ENCODE data around the gene CCDC50.

CCDC50 gene

DNA sequence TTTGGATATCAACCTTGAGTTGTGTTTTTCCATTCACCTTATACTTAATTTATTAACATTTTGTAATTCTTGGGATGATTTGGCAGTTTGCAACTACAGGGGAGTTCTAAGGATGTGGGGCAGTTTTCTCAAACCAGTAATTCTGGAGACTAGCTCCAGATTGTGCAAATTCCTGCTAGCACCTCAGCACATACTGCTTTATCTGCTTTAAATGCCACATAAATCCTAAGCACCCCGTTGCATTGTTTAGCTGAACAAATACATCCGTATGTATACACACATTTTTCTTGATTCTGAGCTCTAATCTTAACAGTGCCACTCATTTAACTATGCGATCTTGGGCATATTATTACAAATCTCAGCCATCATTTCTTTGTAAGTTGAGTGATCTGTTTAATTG is 18.0 kb downstream of the CCDC50 start:
- no peak for DNase-seq (ENCODE audit: low read depth)

DNA sequence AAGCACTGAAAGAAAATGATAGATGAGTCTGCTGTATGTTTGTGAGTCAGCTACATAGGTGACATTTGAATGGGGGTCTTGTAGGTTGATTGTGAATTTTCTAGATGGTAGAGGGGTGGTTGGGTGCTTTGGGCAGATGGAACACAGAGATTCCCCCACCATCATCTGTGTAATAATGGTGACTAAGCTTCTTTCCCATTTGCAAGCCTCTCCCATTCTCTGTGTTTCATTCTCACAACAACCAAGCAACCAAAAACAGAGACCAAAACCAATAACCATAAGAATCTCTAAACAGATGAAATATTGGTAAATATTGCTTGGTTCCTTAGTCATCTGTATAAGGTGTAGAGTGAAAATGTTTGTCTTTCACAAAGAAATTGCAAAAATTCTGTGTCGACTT is 18.9 kb downstream of the CCDC50 start:
- no peak for DNase-seq (ENCODE audit: low read depth)

DNA sequence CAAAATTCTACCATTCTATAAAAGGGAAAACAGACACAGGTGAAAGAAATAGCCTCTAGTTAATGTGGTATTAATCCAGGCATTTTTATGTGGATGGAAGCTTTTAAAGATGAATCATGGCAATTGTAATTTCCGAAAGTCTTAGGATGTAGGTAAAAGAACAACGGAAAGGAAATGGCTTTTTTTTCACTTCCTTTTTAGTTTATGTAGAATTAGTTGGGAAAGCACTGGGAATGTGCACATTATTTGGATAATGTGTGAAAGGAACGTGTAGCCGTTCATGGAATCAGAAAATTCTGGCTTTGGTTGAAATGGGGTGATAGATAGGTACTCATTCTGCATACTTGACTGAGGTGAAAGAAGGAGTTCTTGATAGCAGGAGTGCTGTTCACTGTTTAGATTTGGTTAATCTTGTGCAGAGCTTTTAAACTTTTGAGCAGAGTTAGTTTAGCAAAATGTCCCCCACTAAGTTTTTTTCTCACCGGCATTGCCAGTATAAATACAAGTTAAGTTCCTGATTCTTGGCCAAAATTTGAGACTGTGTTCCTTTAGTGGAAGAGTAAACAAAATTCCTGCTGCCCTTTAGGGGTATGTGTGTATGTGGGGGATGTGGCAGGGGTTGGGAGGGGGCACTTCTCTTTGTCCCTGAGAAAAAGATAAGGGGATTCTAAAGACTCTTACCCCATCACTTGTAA is 21.3 kb downstream of the CCDC50 start:
- DNase-seq (ENCODE audit: low read depth): no peak

DNA sequence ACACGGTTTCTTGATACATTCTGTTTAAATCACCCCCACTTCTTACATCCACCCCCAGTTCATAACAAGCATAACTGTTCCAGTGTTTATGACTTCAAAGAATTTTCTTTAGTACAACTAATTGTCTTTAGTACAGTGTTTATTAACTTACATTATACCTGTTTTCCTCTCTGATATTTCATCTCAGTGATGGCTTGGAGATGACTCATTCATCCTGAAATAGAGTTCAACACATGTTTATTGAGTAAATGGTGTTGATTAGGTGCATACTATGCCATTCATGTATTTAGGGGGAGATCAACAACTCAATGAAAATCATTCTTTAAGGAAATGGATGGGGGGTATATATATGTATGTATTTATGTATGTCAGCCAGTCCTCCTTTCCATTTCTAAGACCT is 22.8 kb downstream of the CCDC50 start:
- no peak for DNase-seq (ENCODE audit: low read depth)

DNA sequence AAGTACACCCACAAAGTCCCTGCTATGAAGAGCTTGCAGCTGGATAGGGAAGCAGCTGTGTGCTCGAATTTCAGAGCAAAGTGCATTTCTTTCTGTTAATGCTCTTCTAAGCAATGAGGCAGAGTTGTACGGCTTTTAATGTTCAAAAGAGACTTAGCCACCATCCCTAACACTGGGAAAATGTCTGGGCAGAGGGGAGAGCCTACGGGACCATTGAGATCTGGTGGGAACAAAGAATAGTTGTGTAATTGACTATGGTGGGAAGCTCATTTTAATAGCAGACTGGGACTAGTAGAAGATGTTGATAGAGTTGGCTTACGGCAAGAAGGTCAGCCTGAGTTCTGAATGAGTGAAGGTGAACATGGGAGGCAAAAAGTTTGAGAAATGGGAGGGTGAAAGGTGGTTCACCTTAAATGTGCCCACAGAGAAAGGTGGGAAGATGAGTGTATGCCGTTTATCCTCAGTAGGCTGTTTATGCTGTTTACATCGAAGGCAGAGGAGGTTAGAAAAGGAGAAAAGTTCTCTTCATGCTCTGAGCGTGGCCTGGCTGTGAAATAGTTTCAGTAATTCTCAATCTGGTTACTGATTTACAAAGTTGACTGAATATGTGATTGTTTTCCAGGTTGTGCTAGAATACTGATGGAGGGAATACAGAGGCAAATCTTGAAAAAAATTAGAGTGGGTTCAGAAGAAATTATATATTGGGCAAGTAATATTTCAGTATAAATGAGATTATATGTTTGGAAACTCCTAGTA is 24.0 kb downstream of the CCDC50 start:
- no peak for DNase-seq (ENCODE audit: low read depth)

DNA sequence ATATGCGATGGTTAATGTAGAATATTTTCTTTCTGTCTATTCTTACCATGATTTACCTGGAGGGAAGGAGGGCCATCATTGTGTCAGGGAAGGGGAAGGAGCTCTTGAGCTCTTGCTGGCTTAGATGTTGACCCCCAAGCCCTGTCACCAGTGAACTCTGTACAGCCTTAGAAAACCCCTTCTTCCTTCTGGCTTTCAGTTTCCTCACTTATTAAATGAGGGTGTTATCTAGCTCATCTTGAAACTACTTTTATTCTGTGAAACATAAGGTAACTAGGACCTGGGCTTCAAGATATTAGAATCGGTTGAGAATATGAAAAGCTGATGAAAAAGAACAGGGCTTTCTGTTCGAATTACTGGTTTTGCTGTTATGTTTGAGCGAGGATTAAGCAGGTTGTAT is 26.2 kb downstream of the CCDC50 start:
- no peak for DNase-seq (ENCODE audit: low read depth)

DNA sequence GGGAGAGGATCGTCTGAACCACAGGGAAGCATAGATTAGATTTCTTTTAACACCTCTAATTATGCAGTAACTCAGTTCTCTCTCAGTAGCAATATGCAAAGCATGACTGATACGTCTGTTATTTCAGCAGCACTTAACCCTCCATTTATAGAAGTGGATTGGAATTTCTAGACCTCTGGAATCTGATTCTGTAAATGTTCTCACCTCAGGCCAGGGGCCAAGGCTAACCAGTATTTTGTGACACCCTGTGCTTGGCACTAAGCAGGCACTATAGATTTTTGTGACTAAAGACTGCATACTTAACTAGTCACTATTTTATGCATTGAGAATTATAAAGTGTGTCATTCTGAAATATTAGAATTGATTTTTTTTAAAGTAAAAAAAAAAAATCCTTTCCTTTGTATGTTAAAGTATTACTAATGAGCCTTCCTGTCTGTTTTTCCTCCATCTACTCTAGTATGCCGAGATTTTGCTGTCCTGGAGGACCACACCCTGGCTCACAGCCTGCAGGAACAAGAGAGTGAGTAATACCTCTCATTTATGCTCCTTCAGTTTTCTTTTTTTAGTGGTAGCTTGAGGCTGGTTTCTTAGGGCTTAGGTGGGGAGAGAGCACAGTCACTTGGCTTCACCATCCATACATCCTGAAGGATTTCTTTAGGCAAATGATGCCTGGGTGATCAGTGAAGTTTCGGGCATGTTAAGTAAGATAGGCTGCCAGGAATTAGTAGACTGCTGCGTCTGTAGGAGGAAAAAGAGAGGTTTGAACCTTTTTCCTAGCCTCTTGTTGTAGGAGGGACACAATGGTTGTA is 27.6 kb downstream of the CCDC50 start:
- DNase-seq (ENCODE audit: low read depth): no peak

DNA sequence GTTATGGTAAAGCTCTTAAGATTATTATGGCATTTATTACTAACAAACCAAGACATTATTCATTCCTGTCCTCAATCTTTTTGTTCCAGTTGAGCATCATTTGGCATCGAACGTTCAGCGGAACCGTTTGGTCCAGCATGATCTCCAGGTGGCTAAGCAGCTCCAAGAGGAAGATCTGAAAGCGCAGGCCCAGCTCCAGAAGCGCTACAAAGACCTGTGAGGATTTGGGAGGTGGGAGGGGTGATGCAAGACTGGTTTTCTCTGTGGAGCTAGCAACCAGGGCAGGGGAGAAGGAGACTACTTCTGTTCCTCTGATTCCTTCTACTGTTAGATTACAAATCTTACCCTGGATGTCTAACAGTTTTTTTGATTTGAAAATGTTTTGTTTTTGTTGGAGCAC is 28.7 kb downstream of the CCDC50 start:
- DNase-seq (ENCODE audit: low read depth): no peak

DNA sequence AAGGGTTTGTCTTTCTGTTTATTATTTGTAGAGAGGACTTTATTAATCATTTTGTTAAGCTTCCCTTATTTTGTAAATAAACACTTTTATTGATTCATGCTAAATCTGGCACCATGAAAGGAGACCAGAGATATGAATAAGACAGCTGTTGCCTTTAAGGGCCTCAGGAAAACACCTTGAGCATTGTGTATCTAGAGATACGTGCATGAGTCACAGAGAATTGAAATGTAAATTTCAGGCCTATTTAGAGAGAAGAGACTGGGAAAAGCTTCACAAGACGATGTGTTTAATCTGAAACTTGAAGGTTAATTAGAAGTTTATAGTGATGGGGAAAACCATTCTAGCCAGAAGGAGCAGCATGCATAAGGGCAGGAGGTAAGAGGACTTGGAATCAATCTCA is 29.7 kb downstream of the CCDC50 start:
- no peak for DNase-seq (ENCODE audit: low read depth)

DNA sequence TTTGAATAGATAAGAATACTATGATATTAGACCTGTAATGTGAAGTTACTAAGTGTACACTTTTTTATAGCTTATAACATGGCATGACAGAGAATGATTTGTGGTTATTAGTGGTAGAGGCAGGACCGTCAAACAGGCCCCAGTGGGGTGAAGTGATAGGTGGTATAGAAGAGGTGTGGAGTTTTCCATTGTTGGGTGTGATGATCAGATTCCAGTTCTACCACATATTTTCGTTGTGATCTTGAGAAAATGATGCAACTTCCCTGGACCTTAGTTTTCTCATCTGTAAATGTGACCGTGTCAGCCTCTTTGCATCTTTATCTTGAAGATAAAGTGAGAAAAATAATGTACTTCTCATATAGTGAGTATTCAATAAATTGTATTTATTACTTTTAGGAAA is 31.4 kb downstream of the CCDC50 start:
- no peak for DNase-seq (ENCODE audit: low read depth)

DNA sequence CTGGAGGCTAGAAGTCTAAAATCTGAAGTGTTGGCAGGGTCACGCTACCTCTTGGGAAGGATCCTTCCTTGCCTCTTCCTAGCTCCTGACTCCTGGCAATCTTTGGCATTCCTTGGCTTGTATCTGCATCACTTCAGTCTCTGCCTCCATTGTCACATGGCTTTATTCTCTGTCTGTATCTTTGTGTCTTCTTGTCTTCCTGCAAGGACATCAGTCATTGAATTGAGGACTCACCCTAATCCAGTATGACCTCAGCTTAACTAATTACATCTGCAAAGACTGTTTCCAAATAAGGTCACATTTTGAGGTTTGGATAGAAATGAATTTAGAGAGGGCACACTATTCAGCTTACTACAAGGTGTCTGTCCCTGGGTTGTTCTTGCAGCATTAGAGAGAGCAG is 32.3 kb downstream of the CCDC50 start:
- DNase-seq (ENCODE audit: low read depth): no peak

DNA sequence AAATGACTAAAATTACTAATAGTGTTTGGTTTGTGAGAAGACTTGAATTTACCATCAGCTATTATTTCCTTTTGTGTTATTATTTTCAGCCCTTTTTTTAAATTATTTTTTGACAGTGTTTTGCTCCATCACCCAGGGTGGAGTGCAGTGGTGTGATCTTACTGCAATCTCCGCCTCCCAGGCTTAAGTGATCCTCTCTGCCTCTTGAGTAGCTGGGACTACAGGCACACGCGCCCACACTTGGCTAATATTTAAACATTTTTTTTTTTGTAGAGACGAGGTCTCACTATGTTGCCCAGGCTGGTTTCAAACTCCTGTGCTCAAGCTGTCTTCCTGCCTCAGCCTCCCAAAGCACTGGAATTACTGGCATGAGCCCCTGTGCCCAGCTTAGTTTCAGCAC is 32.8 kb downstream of the CCDC50 start:
- no peak for DNase-seq (ENCODE audit: low read depth)

DNA sequence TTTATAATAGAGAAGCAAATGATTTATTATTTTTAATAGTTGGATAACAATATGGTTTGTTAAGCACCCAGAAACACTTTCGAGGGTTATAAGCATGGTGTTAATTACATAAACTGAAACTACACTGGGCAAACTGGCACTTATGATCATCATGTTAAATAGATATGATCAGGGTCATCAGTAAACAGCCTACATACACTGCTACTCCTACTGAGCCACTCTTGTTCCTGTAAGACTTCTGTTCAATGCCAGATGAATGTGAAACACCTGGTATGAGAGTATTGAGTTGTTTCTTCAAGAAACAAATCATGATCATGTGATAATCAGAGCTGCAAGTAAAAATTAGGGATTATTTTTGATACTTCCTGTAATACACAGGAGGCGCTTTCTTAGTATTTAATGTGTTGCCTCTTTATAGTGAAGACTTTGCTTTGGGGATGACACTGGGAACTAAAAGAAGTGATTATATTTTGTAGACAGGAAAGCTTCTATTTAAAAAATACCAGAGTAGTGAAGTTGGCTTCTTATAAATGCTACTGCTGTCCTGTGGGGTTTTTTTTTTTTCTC is 33.4 kb downstream of the CCDC50 start:
- no peak for DNase-seq (ENCODE audit: low read depth)

DNA sequence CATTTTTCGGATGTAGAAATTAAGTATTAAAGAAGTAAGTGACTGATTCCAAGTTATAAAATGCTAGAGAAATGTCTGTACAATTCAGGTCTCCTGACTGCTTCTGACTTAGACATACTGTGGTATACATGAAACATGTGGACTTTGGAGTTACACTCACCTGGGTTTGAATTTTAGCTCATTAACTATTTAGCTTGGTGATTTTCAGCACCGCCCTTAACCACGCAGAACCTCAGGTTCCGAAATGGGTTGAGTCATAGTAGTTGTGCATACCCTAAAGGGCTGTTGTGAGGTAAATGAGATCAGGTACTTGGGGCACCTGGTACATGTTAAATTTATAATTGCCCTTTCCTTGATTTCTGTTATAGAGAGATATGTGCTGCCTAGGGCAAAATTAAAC is 34.0 kb downstream of the CCDC50 start:
- no peak for DNase-seq (ENCODE audit: low read depth)

DNA sequence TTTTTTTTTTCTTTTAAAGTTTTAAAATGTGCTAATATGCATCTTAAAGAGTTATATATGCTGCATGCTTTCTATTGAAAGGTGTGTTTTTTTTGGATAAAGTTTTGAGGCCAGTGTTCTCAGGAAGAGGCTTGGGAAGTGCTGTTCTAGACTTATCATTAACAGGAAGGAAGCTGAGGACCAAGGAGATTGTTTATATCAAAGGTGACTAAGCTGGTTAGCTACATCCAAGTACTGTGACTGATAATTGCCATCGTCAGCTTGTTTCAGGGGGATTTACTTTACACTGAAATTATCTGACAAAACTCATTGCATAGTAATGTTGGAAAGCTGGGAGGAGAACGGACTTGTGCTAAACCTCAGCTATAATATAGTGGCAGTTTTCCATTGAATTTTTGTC is 37.5 kb downstream of the CCDC50 start:
- no peak for DNase-seq (ENCODE audit: low read depth)

DNA sequence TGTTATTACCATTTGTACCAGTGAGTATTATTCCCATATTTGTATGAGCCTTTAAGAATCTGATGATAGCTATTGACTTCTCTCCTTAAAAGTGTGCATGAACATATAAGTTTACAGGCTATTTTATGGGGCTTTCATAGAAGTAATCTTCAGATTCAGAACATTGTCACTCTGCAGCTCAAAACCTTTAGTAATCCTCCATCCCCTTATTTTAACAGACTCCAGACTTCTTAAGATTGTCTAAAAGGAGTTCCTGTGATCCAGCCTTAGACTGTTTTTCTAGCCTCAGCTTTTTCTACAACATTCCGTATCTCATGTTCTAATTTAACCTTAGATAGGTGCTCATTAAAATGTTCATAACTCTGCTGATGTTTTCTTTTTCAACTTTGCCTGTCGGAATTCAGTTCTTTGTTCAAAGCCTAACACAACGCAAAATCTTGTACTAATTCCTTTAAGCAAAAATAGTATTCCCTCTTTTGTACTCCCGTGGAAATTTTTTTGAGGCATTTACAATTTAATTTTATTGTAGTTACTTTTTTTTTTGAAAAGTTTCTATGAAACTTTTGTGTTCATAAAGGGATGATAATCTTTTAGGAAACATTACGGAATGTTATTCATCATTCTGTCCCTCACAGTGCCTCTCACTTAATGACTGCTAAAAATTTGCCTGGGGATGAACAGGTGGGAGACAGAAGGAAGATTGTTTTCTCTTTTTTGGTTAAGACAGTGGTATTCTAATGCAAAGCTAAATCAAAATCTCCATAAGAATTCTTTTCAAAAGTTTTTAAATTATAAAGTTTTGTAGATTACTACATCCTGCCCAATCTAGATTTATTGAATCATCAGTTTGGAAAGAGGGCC is 39.8 kb downstream of the CCDC50 start:
- no peak for DNase-seq (ENCODE audit: low read depth)

DNA sequence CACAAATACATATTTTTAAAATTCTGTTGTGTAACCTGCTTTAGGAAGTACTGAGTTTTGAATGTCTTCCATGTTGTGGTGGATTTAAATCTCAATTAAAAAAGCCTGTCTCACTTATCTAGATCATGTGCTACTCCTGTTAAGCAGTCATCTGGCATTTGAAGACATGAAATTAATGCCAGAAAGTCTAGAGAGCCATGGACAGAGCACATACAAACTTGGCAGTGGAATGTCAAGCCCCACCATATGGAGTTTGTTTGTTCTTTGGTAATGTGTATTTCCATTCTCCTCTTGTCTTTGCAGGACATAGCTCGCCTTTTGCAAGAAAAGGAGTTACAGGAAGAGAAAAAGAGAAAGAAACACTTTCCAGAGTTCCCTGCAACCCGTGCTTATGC is 40.4 kb downstream of the CCDC50 start:
- DNase-seq (ENCODE audit: low read depth): no peak

DNA sequence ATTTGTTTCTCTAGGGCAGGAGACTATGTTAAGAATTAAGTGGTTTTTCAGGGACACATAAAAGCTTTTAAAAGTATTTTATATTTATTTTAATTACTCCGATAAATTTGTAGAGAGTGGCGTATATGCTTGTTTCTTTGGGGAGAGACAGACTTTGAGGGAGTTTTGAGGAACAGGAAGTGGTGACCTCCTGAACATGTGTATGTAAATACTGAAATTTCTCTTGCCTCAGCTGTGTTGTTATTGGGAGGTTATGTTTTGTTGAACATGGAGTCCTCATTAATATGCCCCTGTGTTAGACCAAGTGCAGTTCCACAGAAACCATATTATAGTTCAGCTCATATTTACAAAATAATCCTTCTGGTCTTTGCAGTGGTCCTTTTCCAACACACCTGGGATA is 42.9 kb downstream of the CCDC50 start:
- no peak for DNase-seq (ENCODE audit: low read depth)

DNA sequence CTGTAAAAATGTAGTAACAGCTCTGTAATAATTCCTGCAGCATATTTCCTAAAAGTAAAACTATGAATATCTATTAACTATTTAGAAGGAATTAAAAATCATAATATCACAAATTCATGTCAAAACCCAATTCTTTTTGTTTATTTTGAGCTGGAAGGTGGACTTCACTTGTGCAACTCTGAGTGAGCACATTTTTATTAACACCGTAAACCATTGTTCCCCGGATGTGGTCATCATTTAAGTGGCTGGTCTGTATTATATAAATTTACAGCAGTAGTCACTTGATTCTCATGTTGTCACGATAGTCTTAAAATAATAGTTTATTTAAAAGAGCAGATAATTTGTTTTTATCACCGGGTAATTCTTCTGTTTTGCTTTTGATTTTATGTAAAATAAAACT is 44.1 kb downstream of the CCDC50 start:
- DNase-seq (ENCODE audit: low read depth): no peak

DNA sequence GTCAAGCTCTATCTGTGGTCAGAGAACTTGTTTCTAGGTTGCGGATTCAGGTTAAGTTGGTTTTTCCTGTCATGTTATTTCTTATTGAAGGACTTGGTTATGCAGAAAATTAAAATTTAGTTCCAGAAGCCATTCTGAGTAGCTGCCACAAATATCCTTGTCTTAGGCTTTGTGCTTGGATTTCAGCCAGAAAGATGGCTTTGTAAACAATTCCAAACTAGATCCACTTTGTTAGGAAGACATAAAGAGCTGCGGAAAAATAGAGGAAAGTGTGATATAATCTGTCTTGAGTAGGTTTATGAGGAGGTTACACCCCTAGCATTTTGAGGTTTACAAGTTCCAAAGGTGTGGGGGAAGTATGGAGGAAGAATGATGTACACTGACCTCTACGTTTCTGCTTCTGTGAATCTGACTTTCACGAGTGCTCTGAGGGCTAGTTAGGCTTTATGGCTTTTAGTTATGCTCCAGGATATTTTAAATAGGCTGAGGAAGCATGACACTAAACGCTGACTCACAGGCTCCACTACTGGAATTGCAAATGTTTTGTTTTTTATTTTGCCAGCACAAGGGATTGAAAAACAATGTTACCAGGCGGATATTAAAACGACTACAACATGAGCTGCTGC is 47.4 kb downstream of the CCDC50 start:
- no peak for DNase-seq (ENCODE audit: low read depth)

DNA sequence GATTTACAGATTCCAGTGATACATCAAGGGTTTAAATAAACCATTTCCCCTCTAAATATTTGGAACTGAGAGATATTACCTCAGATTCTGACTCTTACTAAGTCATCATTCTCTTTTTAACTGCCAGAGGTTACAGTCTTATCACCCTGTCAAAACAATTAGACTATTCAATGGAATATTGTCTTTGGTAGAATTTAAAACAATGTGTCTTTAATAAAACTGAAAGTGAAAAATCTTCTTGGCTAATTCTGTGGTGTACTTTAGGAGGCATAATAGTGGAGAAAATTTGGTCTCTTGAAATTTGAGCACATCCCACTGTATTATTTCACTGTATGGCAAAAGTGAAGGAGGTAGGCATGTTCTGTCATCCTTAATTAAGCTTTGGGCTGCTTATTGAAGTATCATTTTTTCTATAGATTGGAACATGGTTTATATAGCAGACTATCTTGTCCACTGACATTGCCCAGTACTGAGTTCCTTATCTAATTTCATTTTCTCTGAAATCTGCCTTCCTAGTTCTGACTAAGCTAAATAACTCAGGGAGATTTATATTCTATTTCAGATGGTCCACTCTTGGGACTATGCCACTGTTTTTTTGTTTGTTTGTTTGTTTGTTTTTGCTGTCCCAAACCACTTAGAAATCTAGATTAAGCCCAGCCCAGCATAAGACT is 49.1 kb downstream of the CCDC50 start:
- DNase-seq (ENCODE audit: low read depth): no peak
